GM18511 (cell line): ENCODE measurements around the gene CARM1.
"Not testable (repeated sequence)": the region's sequence is repeated elsewhere in the genome, so short reads cannot be mapped to it uniquely, and the experiment has no call there.

Experiments
- ATAC-seq: cut with Tn5 transposase; IDR thresholded peaks from one replicate; pipeline ENCODE4 v1.9.1; 2021; ENCODE audit warnings: mild to moderate bottlenecking, moderate library complexity; ENCODE audit not compliant: unreplicated experiment

The CARM1 gene

DNA sequence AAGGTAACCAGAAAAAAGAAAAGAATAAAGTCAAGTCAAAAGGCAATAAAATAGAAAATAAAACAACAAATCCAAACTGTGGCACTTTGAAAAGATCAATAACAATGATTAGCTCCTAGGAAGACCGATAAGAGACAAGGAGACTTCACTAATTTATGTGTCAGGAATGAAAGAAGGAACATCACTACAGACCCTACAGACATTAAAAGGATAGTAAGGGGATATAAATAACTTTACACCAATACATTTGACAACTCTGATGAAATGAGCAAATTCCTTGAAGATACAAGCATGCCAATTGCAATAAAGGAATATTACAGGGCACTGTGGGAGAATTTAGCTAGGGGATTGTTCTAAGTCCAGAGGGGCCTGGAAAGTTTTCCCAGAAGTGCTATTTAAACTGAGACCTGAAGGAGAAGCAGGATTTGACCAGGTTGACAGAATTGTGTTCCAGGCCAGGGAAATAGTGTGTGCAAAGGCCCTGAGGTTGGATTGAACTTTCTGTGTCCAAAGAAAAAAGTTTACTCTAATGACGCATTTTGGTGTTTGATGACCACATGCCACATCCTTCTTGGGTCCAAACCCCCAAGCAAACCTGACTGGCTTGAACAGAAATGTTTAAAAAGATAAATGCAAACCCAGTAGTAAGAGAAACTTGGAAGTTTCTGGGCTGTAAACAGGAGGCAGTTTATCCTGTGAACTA is 24.7 kb upstream of the CARM1 start:
- no peak for ATAC-seq

- ATAC-seq: no peak
These were observed 23.0 kb upstream of the CARM1 start, which contains the start of gene C19orf38 for GRCh38 chr19:10848230-10848856. TSS of gene C19orf38 (plus strand) at chr19:10848415. CDS start at chr19:10848509, 94 bp downstream.

GRCh38 chr19:10850631-10851030 is 20.7 kb upstream of the CARM1 start:
- ATAC-seq: no peak

DNA sequence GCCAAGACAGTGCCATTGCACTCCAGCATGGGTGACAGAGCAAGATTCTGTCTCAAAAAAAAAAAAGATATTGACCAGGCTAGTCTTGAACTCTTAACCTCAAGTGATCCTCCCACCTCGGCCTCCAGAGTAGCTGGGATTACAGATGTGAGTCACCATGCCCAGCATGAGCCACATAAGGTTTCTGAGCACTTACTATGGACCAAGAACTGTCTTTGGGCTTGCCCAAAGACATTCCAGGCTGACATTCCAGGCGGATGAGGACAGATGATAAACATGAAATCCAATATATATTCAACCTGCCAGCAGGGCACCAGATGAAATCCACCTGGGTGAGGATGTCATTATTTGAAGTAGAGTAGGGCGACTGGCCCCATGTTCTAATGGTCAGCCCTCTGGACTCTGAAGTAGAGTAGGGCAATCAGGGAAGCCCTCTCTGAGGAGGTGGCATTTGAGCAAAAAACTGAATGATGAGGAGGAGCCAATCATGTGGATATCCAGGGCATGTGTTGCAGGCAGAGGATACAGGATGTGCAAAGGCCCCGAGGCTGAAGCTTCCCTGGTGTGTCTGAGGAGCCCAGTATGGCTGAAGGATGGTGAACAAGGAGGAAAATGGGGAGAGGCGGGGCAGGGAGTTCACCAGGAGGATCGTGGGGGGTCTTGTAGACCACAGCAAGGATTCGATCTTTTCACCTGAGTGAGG is 19.1 kb upstream of the CARM1 start:
- ATAC-seq: no peak

DNA sequence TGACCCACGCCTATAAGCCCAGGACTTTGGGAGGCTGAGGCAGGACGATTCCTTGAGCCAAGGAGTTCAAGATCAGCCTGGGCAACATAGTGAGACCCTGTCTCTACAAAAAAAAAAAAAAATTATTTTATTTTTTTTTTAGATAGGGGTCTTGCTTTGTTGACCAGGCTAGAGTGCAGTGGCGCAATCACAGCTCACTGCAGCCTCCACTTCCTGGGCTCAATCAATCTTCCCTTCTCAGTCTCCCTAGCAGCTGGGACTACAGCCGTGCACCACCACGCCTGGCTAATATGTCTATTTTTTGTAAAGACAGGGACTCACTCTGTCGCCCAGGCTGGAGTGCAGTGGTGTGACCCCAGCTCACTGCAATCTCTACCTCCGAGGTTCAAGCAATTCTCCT is 18.4 kb upstream of the CARM1 start:
- ATAC-seq: no peak

DNA sequence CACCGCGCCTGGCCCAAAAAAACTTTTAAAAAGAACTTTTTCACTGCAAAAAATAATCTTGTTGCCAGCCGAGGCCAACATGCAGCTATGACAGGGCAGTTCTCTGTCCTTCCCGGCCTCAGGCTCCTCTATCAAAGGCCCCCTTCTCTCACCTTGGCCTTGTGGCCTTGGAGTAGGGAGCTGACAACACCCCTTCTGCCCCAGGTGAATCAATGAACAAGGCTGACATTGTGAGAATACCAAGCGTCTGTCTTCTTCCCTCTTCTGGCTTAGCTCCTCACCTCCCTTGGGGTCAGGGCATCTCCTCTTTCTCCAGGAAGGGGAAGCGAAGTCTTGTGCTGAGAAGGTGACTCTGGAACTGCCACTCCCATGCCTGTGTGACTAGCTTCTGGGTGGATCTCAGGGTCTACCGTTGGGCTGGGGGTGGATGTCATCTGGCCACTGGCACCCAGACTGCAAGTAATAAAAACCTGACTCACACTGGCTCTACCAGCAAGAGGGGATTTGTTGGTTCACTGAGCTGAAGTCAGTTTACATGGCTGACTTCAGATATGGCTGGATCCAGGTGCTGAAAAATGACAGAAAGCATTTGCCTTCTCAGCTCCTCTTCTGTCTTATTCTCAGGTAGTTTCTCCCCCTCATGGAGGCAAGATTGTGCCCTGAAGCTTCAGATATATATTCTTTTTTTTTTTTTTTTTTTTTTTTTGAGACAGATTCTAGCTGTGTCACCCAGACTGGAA is 16.8 kb upstream of the CARM1 start:
- ATAC-seq: no peak

- ATAC-seq: no peak
These were observed 15.4 kb upstream of the CARM1 start for GRCh38 chr19:10855879-10856522.

DNA sequence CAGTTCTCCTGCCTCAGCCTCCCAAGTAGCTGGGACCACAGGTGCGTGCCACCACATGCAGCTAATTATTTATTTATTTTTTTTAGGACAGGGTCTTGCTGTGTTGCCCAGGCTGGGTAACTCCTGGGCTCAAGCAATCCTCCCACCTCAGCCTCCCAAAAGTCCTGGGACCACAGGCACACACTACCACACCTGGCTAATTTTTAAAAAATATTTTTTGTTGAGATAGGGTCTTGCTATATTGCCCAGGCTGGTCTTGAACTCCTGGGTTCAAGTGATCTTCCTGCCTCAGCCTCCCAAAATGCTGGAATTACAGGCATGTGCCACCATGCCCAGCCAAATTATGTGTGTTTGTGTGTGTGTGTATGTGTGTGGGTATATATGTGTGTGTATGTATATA is 14.5 kb upstream of the CARM1 start:
- not testable (repeated sequence) for ATAC-seq

GRCh38 chr19:10858204-10858828 is 13.0 kb upstream of the CARM1 start:
- ATAC-seq: no peak

- no peak for ATAC-seq
These were observed 10.2 kb upstream of the CARM1 start for GRCh38 chr19:10861103-10861651.

GRCh38 chr19:10862561-10863106 is 8.7 kb upstream of the CARM1 start:
- ATAC-seq: no peak

DNA sequence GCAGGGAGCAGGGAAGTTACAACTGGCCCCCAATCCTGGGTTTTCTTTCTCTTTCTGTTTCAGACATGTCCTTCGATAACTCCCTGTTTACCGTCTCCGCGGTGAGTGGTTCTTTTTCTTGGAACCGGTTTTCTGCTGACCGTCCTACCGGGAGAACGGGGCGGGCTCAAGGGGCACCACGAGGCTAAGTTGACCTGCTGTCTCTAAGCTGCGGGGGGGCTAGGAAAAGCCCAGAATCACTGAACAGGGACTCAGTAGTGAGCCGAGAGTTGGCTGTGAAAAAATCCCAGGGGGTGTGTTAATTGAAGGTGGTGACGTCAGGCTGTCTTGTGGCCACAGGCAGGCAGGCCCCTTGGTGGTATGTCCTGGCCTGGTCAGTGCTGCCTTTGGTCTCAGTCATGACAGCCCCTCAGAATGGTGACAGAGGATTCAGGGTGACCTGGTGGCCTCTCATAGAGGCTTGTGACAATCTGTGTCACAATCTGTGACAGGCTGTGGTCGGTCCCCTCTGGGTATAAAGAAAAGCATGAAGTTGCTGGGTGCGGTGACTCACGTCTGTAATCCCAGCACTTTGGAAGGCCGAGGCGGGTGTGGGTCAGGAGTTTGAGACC is 8.1 kb upstream of the CARM1 start:
- no peak for ATAC-seq

DNA sequence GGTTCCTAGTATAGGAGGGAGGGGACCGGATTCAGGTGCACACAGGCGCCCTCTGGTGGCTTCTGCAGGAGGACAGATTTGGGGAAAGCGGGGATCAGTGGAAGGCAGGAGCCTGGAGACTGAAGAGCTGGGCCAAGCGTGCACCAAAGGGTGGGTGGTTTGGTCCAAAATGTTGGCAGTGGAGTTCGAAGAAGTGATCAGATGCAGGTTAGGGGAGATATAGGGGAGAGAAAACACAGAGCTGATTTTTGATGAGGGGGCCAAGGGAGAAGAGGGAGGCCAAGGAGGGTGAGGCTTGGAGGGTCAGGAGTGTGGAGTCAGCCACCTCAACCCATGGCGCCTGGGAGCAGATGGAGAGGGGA is 6.8 kb upstream of the CARM1 start:
- ATAC-seq: no peak

DNA sequence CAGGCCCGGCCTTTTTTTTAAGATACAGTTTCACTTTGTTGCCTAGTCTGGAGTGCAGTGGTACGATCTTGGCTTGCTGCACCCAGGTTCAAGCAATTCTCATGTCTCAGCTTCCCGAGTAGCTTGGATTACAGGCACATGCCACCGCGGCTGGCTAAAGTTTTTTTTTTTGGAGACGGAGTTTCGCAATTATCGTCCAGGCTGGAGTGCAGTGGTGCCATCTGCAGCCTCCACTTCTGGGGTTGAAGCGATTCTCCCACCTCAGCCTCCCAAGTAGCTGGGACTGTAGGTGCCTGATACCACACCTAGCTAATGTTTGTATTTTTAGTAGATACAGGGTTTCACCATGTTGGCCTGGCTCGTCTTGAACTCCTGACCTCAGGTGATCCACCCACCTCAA is 4.9 kb upstream of the CARM1 start:
- ATAC-seq: no peak

DNA sequence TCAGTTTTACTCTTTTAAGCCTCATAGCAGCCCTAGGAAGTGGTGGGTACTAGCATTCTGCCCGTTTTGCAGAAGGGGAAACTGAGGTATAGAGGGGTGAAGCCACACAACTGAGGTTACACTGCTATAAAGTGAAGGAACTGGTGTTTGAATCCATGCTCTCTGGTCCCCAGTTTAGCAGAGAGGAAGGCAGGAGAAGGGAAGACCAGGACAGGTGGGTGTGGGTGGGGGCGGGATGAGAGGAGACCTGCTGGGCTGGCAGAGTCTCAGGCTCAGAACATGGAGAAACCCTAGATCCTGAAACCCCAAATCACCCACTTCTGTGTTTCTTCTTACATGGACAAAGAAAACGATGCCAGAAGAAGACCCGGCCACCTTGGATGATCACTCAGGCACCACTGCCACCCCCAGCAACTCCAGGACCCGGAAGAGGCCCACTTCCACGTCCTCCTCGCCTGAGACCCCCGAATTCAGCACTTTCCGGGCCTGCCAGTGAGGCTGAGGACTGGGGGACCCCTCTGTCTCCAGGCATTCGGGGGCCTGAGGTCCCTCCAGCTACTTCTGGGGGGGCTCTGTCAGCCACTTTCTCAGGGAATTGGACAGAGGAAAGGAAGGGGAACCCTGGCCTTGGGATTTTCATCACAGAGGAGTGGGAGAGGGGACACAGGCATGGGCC is 2.3 kb upstream of the CARM1 start:
- no peak for ATAC-seq

DNA sequence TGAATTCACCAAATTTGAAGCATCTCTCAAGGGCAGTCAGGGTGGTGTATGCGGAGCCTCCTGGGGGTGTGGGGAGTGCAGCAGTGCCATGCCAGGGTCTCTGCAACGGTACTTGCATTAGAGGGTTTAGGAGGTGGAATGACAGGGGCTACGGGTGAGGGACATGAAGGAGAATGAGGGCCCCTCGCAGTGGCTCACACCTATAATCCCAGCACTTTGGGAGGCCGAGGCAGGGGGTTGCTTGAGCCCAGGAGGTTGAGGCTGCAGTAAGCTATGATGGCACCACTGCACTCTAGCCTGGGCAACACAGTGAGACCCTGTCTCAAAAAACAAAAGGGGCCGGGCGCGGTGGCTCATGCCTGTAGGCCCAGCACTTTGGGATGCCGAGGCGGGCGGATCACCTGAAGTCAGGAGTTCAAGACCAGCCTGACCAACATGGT is 1.5 kb upstream of the CARM1 start:
- ATAC-seq: not testable (repeated sequence)

GRCh38 chr19:10870501-10870954 is 825 bp upstream of the CARM1 start:
- no peak for ATAC-seq

GRCh38 chr19:10871711-10872545 is 575 bp downstream of the CARM1 start:
- no peak for ATAC-seq
